ENCODE data around the gene ATAD3C.

GRCh38 chr1:1507305-1507704 lies 57.8 kb downstream of the ATAD3C start:
- TF ChIP-seq POLR2AphosphoS5 (IDR thresholded peaks at IDR 0.05), result no peak
- TF ChIP-seq CTCF (IDR thresholded peaks at IDR 0.05), result no peak
- TF ChIP-seq EP300 (IDR thresholded peaks at IDR 0.05), result no peak
- TF ChIP-seq POLR2A (IDR thresholded peaks at IDR 0.05), result no peak

Measured in gastroesophageal sphincter (tissue), 3 donors.